Activated CD4-positive, alpha-beta T cell treated with anti-CD3 and anti-CD28 coated beads, Interleukin-2, amount 50 U/mL, for 16 hours (primary cell): ENCODE data around the gene MCM8.

Experiments
- DNase-seq: peaks from one replicate; pipeline ENCODE4 v3.0.0-alpha.2; 2020

The MCM8 gene

DNA sequence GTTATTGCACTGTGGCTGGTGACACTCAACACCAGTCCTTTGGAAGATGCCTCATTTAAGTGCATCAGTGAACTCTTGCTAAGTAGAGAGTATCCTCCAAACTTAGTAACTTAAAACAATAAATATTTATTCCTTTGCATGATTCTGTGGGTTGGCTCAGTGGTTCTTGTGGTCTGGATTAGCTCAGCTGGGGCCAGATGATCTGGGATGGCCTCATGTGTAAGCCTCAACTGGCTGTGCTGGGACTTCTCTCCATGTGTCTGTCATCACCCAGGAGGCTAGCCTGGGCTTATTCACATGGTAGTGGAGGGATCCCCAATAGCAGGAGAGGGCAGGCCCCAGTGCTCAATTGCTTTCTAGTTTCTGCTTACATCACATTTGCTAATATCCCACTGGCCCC is 95.1 kb downstream of the MCM8 start:
- DNase-seq: no peak

DNA sequence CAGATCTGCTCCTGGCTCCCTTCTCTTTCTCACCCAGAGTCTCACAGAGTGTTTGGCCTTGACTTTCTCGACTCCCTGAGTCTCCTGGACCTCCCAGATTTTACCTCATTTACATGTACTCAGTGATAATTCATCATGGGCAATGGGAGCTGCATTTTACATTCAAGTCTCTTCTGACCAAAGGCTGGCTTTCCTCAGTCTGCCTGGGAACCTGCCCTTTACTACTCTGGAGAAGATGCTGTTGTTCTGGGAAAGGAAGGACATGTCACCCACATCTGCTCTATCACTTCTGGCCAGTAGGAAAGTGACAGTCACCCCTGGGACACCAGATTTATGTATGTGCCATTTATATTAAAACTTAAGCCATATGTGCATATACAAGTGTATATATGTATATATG is 96.0 kb downstream of the MCM8 start:
- DNase-seq: no peak

GRCh38 chr20:6048391-6048790 is 97.9 kb downstream of the MCM8 start:
- no peak for DNase-seq
